ENCODE results near the gene SYNC.

DNA sequence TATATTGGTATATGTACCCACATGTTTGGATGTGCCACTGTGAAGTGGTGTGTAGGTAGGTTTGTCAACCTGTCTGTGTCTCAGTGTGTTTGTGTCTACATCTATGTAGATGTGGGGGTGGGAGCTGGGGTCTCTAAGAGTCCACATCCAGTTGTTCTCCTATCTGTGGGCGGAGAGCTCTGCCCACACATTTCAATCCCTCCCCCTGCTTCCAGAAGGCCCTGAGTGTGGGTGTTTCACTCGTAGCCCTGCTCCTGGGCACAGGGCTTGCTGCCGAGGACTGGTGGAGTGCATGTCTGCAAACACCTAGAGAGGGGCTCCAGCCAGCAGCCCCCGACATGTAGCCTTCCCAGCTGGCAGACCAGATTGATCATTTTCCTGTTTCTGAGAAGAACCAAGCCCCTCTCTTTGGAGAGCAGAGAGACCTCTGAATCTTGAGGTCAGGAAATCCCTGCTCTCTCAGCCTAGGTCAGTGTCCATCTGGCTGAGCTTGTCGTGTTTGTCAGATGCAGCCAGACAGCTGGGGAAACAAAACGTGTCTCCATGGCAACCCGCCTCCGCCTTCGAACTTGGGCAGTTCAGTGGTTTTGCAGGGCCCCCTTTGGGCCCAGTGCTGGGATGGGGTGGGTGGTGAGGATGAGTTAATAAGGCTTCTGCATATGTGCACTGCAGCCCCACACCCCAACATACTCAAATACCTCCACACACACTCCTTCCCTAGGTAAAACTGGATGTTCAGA, 31.2 kb upstream of the SYNC start:
- TF ChIP-seq CTCF (IDR thresholded peaks at IDR 0.05) = no peak
- no peak for TF ChIP-seq POLR2A (IDR thresholded peaks at IDR 0.05)
